Measurements from ENCODE around the gene DNMBP.
"Not testable (repeated sequence)": the region's sequence is repeated elsewhere in the genome, so short reads cannot be mapped to it uniquely, and the experiment has no call there.

The DNMBP gene

DNA sequence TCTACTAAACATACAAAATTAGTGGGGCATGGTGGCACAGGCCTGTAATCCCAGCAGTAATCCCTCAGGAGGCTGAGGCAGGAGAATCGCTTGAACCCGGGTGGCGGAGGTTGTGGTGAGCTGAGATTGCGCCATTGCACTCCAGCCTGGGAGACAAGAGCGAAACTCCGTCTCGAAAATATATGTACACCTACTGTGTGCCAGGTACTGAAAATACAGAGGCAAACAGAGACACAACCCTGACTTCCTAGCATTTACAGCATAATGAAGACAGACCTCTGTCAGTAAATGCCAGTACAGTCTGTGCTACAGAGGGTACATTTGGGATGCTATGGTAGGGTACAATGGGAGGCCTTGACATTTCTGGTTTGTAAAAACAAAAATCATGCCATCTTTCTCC is 160.7 kb downstream of the DNMBP start:
- Mint-ChIP-seq H3K27ac (no peak overlapping the region), H3K27me3 (ENCODE audit: low read depth) (no peaks in the 10 kb centered on the region), H3K36me3 (ENCODE audit: low read depth) (no peaks in the 10 kb centered on the region)

DNA sequence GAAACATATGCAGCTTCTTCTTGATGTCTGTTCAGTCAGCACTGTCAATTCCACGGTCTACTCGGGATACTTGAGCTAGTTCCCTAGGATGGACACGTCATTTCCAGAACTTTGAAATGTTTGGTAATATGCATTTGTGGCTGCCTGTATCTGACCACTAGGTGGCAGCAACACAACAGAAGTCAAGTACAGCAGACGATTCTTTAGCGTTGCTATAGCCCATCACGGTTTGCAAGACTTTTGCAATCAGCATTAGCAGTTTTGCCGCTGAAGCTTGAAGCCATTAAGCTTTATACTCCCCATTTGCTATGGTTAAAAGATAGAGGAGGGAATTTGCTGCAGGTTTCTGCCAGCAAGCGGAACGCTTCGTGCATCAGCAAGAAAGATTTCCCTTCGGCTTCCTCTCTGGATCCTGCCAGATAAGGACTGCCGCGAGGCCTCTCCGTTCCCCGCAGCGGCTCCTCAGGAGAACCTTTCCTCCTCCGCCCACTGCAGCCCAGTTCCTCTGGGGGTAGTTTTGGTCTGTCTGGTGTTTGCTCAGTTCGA is 163.8 kb downstream of the DNMBP start:
- Mint-ChIP-seq H3K27ac (no peak overlapping the region), H3K27me3 (ENCODE audit: low read depth) (no peaks in the 10 kb centered on the region), H3K9me3 (no peaks in the 10 kb centered on the region), H3K4me1 (ENCODE audit: low read depth) (peaks cover 4% of the 10 kb centered on the region), H3K4me3 (peak overlapping the region; percentile 7), H3K36me3 (ENCODE audit: low read depth) (no peaks in the 10 kb centered on the region)

More for the DNA sequence above, 160.7 kb downstream of the DNMBP start:
- Mint-ChIP-seq H3K4me3 (no peak overlapping the region), H3K9me3 (no peaks in the 10 kb centered on the region), H3K4me1 (ENCODE audit: low read depth) (peaks cover 4% of the 10 kb centered on the region)

DNA sequence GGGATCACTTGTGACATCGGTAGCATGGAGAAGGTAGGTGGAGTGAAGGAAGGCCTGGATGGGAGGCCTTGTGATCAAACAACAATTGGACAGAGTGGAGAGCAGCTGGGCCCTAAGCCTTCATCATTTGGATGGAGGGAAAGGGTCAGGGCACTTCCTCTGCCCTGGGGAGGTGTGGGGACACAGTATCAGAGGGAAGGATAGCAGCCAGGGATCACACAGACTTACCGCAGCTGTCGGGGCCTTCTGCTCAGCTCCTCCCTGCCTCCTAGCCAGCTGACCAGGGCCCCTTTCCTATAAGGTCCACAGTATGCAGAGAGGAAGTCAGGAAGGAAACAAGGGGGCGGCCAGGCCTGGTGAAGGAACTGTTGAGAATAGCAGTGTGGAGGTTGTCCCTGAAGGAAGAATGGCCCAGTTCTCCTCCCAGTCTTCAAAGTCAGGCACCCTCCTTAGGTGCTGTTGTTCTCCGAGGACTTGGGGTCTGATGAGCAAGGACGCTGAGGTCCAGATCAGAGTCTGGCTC is 165.3 kb downstream of the DNMBP start:
- peaks cover 4% of the 10 kb centered on the region for H3K4me1 Mint-ChIP-seq (ENCODE audit: low read depth)

DNA sequence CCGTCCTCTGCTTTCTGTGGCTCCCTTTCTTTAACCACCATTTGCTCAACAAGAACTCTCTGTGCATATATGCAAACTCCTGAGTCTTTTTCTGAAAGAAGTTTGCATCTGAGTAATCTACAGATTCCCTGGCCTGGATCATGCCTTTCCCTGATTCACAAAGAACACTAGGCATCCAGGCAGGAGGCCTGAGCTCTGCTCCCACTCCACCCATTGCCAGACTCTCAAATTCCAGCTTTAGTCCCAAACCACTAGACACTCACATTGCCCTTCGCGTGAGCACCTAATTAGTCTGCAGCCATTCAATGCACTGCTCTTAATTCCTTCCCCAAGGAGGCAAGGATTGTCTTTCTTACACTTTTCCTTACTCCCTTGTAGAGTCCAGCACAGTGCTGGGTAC is 166.4 kb downstream of the DNMBP start:
- Mint-ChIP-seq H3K27me3 (ENCODE audit: low read depth) (no peaks in the 10 kb centered on the region), H3K4me3 (no peak overlapping the region), H3K4me1 (ENCODE audit: low read depth) (peaks cover 4% of the 10 kb centered on the region), H3K36me3 (ENCODE audit: low read depth) (no peaks in the 10 kb centered on the region), H3K27ac (no peak overlapping the region), H3K9me3 (no peaks in the 10 kb centered on the region)

More for the DNA sequence above, 165.3 kb downstream of the DNMBP start:
- Mint-ChIP-seq H3K9me3 (no peaks in the 10 kb centered on the region), H3K27ac (no peak overlapping the region), H3K4me3 (no peak overlapping the region), H3K27me3 (ENCODE audit: low read depth) (no peaks in the 10 kb centered on the region), H3K36me3 (ENCODE audit: low read depth) (no peaks in the 10 kb centered on the region)

DNA sequence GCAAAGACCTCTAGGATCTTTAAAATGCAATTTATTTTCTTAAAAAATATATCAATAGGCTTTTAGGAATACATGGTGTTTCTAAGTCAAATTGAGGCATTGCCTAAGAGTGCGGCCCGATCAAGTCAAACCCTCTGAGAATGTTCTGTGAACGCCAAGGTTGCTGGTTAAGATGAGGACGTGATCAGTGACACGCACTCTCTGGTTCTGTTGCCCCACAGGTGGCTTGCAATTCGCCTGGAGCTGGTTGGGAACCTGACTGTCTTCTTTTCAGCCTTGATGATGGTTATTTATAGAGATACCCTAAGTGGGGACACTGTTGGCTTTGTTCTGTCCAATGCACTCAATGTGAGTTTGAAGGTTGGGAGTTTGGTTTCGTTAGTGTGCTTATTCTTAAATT is 168.0 kb downstream of the DNMBP start:
- Mint-ChIP-seq H3K36me3 (ENCODE audit: low read depth) (no peaks in the 10 kb centered on the region), H3K27me3 (ENCODE audit: low read depth) (no peaks in the 10 kb centered on the region), H3K27ac (no peak overlapping the region), H3K9me3 (no peaks in the 10 kb centered on the region), H3K4me1 (ENCODE audit: low read depth) (peaks cover 4% of the 10 kb centered on the region), H3K4me3 (no peak overlapping the region)

DNA sequence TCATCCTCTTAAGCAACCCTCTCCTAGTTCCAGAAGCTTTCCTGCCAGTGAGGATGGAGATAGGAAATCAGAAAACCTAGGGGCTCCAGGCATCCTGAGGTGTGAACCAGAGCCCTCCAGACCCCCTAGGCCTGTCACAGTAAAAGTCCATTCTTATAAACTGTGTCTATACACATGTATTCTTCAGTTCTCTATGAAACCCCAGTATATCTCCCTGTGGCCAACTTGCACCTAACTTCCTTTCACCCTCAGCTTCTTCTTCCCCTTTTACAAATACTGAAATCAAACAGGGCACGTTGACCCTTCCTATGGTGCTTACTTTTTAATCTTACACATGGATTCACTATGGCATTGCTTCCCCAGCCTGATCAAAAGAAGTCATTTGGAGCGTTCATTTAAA is 168.9 kb downstream of the DNMBP start:
- not testable (repeated sequence) for H3K4me1 Mint-ChIP-seq (ENCODE audit: low read depth); H3K27me3 Mint-ChIP-seq (ENCODE audit: low read depth); H3K36me3 Mint-ChIP-seq (ENCODE audit: low read depth); H3K9me3 Mint-ChIP-seq; H3K27ac Mint-ChIP-seq; H3K4me3 Mint-ChIP-seq

DNA sequence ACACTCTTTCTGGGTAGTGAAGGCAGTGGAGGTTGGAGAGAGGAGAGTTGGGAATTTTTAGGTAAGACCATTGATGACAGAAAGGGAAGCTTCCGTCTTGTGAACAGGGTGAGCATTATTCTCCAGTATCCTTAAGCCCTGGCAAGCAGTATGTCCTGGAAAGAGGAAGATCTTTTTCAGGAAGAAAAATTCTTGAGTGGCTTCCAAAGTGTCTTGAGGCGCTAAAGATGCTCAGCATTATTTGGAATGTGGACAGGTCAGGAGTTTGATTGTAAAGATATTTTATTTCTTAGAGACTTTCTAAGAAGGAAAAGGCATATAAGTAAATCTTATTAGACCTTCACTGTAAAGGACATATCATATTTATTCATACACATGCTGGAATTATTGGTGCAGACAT is 173.0 kb downstream of the DNMBP start:
- Mint-ChIP-seq H3K4me3 (no peak overlapping the region), H3K27me3 (ENCODE audit: low read depth) (no peaks in the 10 kb centered on the region), H3K27ac (no peak overlapping the region), H3K36me3 (ENCODE audit: low read depth) (no peaks in the 10 kb centered on the region), H3K9me3 (no peaks in the 10 kb centered on the region), H3K4me1 (ENCODE audit: low read depth) (no peaks in the 10 kb centered on the region)

DNA sequence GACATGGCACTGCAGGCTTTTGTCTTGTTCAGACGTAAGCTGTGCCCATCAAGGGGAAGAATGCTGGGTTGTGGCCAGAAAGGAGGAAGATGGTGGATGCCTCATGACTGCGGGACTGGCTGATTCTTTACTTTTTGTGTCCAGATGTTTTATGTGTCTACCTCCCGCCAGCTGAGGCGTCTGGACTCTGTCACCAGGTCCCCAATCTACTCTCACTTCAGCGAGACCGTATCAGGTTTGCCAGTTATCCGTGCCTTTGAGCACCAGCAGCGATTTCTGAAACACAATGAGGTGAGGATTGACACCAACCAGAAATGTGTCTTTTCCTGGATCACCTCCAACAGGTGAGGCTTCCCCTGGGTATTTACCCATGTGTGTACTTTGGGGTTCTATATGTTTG is 173.8 kb downstream of the DNMBP start:
- no peaks in the 10 kb centered on the region for H3K36me3 Mint-ChIP-seq (ENCODE audit: low read depth)
- no peak overlapping the region for H3K4me3 Mint-ChIP-seq
- H3K27ac Mint-ChIP-seq: no peak overlapping the region
- H3K27me3 Mint-ChIP-seq (ENCODE audit: low read depth): no peaks in the 10 kb centered on the region
- H3K4me1 Mint-ChIP-seq (ENCODE audit: low read depth): no peaks in the 10 kb centered on the region
- no peaks in the 10 kb centered on the region for H3K9me3 Mint-ChIP-seq

DNA sequence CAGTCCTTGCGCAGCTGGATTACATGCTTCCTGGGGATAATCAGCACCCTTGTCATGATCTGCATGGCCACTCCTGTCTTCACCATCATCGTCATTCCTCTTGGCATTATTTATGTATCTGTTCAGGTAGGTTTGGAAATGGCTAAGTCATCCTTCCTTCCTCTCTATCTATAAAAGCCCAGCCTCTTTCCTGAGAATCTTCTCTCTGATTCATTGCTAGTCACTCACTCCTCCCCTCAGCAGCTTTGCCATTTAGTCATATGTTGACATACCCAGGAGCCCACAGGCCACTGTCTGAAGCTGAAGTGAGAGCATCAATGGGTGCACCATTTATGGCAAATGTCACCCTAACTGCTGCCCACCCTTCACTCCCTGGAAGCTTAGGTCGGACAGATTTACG is 175.3 kb downstream of the DNMBP start:
- no peaks in the 10 kb centered on the region for H3K36me3 Mint-ChIP-seq (ENCODE audit: low read depth)
- H3K9me3 Mint-ChIP-seq: no peaks in the 10 kb centered on the region
- H3K27ac Mint-ChIP-seq: no peak overlapping the region
- no peaks in the 10 kb centered on the region for H3K27me3 Mint-ChIP-seq (ENCODE audit: low read depth)
- H3K4me3 Mint-ChIP-seq: no peak overlapping the region
- H3K4me1 Mint-ChIP-seq (ENCODE audit: low read depth): no peaks in the 10 kb centered on the region

DNA sequence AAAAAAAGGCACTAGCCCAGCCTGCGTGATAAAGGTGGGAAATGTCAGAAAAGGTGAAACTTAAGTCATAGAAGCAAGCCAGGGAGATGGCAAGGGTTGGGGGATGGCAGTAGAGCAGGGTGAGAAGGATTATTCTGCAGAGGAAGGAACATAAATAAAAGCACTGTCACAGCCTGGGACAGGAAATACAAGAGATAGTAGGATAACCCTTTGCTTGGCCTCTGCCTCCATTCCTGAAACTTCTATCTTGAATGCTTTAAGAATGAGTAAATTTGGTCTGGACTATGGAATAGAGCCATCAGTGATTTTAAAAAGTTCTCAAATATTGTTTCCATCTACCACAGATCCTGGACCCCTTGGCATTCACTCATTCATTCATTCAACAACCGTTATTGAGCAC is 177.3 kb downstream of the DNMBP start:
- Mint-ChIP-seq H3K4me3 (no peak overlapping the region), H3K9me3 (peaks cover 9% of the 10 kb centered on the region), H3K27me3 (ENCODE audit: low read depth) (no peaks in the 10 kb centered on the region), H3K27ac (no peak overlapping the region), H3K4me1 (ENCODE audit: low read depth) (peaks cover 6% of the 10 kb centered on the region), H3K36me3 (ENCODE audit: low read depth) (no peaks in the 10 kb centered on the region)

DNA sequence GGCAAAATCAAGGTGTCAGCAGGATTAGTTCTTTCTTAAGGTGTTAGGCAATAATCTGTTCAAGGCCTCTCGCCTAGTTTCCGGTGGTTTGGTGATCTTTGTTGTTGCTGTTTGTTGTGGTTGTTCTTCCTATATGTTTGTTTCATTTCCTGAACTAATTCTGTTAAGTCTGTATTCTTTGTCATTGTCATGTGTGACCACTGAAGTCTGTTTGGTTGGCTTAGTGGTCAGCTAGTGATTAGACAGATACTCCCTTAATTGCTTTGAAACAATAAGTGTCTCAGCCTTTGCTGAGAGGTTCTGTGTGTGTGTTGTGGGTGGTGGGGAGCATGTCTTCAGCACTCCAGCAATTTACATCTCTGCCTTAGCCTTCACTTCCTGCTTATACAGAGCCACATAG is 181.3 kb downstream of the DNMBP start:
- Mint-ChIP-seq H3K4me3 (no peak overlapping the region), H3K27ac (no peak overlapping the region), H3K9me3 (peaks cover 9% of the 10 kb centered on the region), H3K36me3 (ENCODE audit: low read depth) (no peaks in the 10 kb centered on the region), H3K4me1 (ENCODE audit: low read depth) (peaks cover 6% of the 10 kb centered on the region), H3K27me3 (ENCODE audit: low read depth) (no peaks in the 10 kb centered on the region)

DNA sequence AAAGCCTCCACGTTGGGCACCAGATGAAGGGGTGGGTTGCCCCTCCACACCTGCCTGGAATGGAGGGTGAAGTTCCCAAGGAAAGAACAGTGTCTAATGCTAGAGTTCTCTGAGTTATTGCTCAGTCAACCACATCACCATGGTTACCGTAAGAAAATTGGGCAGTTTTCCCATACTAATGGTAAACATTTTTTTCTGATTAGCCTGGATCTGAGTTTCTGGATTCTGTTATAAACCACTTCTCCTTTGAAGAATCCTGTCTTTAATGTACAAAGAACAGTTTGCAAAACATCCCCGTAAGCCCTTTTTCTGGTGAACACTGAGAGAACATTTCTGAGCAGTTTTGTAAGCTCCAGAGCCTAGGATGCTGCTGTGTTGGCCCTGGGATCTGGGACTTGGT is 181.8 kb downstream of the DNMBP start:
- Mint-ChIP-seq H3K36me3 (ENCODE audit: low read depth) (no peaks in the 10 kb centered on the region), H3K9me3 (peaks cover 9% of the 10 kb centered on the region), H3K4me1 (ENCODE audit: low read depth) (peaks cover 6% of the 10 kb centered on the region), H3K4me3 (no peak overlapping the region), H3K27me3 (ENCODE audit: low read depth) (no peaks in the 10 kb centered on the region), H3K27ac (no peak overlapping the region)

Measured in T-helper 1 cell treated with Interleukin-12 subunit alpha and Interleukin-12 subunit beta and Interleukin-4 antibody, amounts not matched to agents 30 μg/mL and 1 μg/mL, for 36 hours (primary cell).